CD4-positive, alpha-beta memory T cell (primary cell): ENCODE results near the gene SENP3. TPM values are rescaled to one million over a fixed set of nuclear protein-coding genes. Genes with fewer than 3 reads are reported as not detected.
"Not testable (repeated sequence)": the region's sequence is repeated elsewhere in the genome, so short reads cannot be mapped to it uniquely, and the experiment has no call there.

Experiments
- CTCF ChIA-PET: fragments of 350-600 bp; sonication (Branson Sonifier 250); formaldehyde crosslinking; loops from one replicate; lab custom pipeline; 2021; ENCODE audit warnings: inconsistent platforms; ENCODE audit not compliant: partially characterized antibody; lab: Charles Lee
- POLR2A ChIA-PET: fragments of 350-600 bp; sonication (Branson Sonifier 250); formaldehyde crosslinking; loops from one replicate; lab custom pipeline; 2021; ENCODE audit not compliant: partially characterized antibody; lab: Charles Lee
- DNase-seq, 5 donors: peaks; one replicate each; pipeline versions ENCODE4 v3.0.0 to v3.0.0-alpha.2; 2020 to 2022; ENCODE audit warnings: mixed read lengths in 1 of 5
- H3K27ac ChIP-seq: one replicate; pipeline ENCODE4 v1.7.0; 2013; ENCODE audit warnings: low read depth, low read length
- H3K27me3 ChIP-seq: 2 replicates; pipeline ENCODE4 v1.7.0; 2013; ENCODE audit warnings: mild to moderate bottlenecking, low read length, moderate library complexity; ENCODE audit not compliant: insufficient read depth
- H3K36me3 ChIP-seq: 2 replicates; pipeline ENCODE4 v1.7.0; 2013; ENCODE audit warnings: mild to moderate bottlenecking, low read length, moderate library complexity; ENCODE audit not compliant: insufficient read depth
- H3K4me1 ChIP-seq: 2 replicates; pipeline ENCODE4 v1.7.0; 2013; ENCODE audit warnings: mild to moderate bottlenecking, low read length, moderate library complexity; ENCODE audit not compliant: insufficient read depth
- H3K4me3 ChIP-seq, 2 donors: one replicate each; pipeline ENCODE4 v1.7.0; 2013; ENCODE audit warnings: low read length in 2 of 2, mild to moderate bottlenecking in 1 of 2
- H3K9me3 ChIP-seq, 2 donors: one replicate each; pipeline ENCODE4 v1.7.0; 2013; ENCODE audit warnings: low read length in 2 of 2, control low read depth in 1 of 2; ENCODE audit not compliant: control insufficient read depth in 1 of 2
- H3K27ac Mint-ChIP-seq, 7 donors: one replicate each; pipeline ENCODE4 v1.8.0; 2020 to 2021; ENCODE audit warnings: mixed read lengths in 7 of 7, mild to moderate bottlenecking in 6 of 7, inconsistent platforms in 3 of 7, moderate library complexity in 3 of 7
- H3K27me3 Mint-ChIP-seq, 2 donors: one replicate each; pipeline ENCODE4 v1.8.0; 2020 to 2021; ENCODE audit warnings: mixed read lengths in 2 of 2
- H3K36me3 Mint-ChIP-seq, 2 donors: one replicate each; pipeline ENCODE4 v1.8.0; 2020 to 2021; ENCODE audit warnings: mixed read lengths in 2 of 2, inconsistent platforms in 1 of 2, mild to moderate bottlenecking in 1 of 2
- H3K4me1 Mint-ChIP-seq, 4 donors: one replicate each; pipeline ENCODE4 v1.8.0; 2020 to 2021; ENCODE audit warnings: mixed read lengths in 4 of 4, mild to moderate bottlenecking in 1 of 4
- H3K4me3 Mint-ChIP-seq, 8 donors: one replicate each; pipeline ENCODE4 v1.8.0; 2020 to 2021; ENCODE audit warnings: mixed read lengths in 8 of 8, mild to moderate bottlenecking in 7 of 8, moderate library complexity in 6 of 8, inconsistent platforms in 3 of 8
- H3K9me3 Mint-ChIP-seq, 8 donors: one replicate each; pipeline ENCODE4 v1.8.0; 2020 to 2021; ENCODE audit warnings: mixed read lengths in 8 of 8, mild to moderate bottlenecking in 5 of 8, inconsistent platforms in 3 of 8, moderate library complexity in 1 of 8
- intact Hi-C: fragments of 100-400 bp; cut with micrococcal nuclease; formaldehyde crosslinking; loops from one replicate; pipeline ENCODE4 v1.15.1; 2023
- polyA plus RNA-seq, 2 donors: library from polyadenylated mRNA; unstranded; fragments of 300-500 nt; fragmentation: Illumina TruSeq; gene quantifications; one replicate each; pipeline ENCODE4 v1.2.3, GENCODE V29; 2021
- total RNA-seq, 2 experiments: library from RNA; stranded (reverse); gene quantifications; one replicate each; pipeline ENCODE4 v1.2.3, GENCODE V29; 2021

SENP3 gene
- total and polyA plus RNA-seq, 4 experiments from 2014 or later: 13.1 to 40.1 (median 26.6) TPM

- Histone ChIP-seq H3K4me1 (peaks cover 16% of the 10 kb centered on the region), H3K27ac (no peak within 1 kb of the TSS), H3K36me3 (peaks cover 50% of the 10 kb centered on the region), H3K27me3 (no peaks in the 10 kb centered on the region), H3K4me3 (no peak within 1 kb of the TSS), H3K9me3 (no peaks in the 10 kb centered on the region)
- peaks cover 29 to 54% of the 10 kb centered on the region in 2 donors for H3K36me3 Mint-ChIP-seq
- ChIA-PET CTCF (interaction anchor here (0.8 to 3.1 kb wide), 21 partner anchors 12 to 545 kb away, joined by 3 to 28 read pairs (median 6); partner anchors contain the start of genes ACAP1, FXR2, SENP3 and SLC16A11), POLR2A (interaction anchor here (0.6 to 9.5 kb wide), 13 partner anchors 17 to 239 kb away, joined by 3 to 220 read pairs (median 4); partner anchors contain the start of genes FXR2, POLR2A, SAT2 and TMEM102)
- intact Hi-C loops: loop anchor here (1.0 kb wide), 2 partner anchors 29 to 76 kb away; partner anchors contain the start of gene SENP3
- peaks cover 0 to 1% (median 0%) of the 10 kb centered on the region in 8 donors for H3K9me3 Mint-ChIP-seq
- H3K27ac Mint-ChIP-seq: peak within 1 kb of the TSS in 1 of 7 donors; percentile 75
- no peak within 1 kb of the TSS for H3K4me3 Mint-ChIP-seq
- H3K4me1 Mint-ChIP-seq: peaks cover 1 to 14% (median 5%) of the 10 kb centered on the region in 4 donors
- H3K27me3 Mint-ChIP-seq: no peaks in the 10 kb centered on the region
- DNase-seq: no peak
These were observed 28.4 kb downstream of the SENP3 start, which contains the start of gene SOX15 for GRCh38 chr17:7589891-7590691. Gene SOX15, minus strand, starts transcription at chr17:7590094. Its CDS starts 418 bp downstream, at chr17:7589676.

GRCh38 chr17:7590743-7591142 is 29.0 kb downstream of the SENP3 start:
- CTCF ChIA-PET: interaction anchor here (0.8 to 3.1 kb wide), 5 partner anchors 16 to 154 kb away, joined by 3 to 28 read pairs (median 12); partner anchors contain the start of genes TP53 and WRAP53
- Histone ChIP-seq H3K9me3 (no peaks in the 10 kb centered on the region), H3K4me3 (no peak overlapping the region), H3K27me3 (no peaks in the 10 kb centered on the region), H3K27ac (no peak overlapping the region), H3K36me3 (peaks cover 57% of the 10 kb centered on the region), H3K4me1 (peaks cover 10% of the 10 kb centered on the region)
- peaks cover 0 to 2% (median 0%) of the 10 kb centered on the region in 8 donors for H3K9me3 Mint-ChIP-seq
- peaks cover 34 to 60% of the 10 kb centered on the region in 2 donors for H3K36me3 Mint-ChIP-seq
- H3K4me1 Mint-ChIP-seq: peaks cover 0 to 11% (median 3%) of the 10 kb centered on the region in 4 donors
- H3K27me3 Mint-ChIP-seq: no peaks in the 10 kb centered on the region
- H3K27ac Mint-ChIP-seq: peak overlapping the region in 1 of 7 donors; percentile 75
- DNase-seq: no peak
- POLR2A ChIA-PET: interaction anchor here (1.0 to 9.5 kb wide), 3 partner anchors 18 to 235 kb away, joined by 4 to 220 read pairs (median 7); partner anchors contain the start of gene FXR2
- H3K4me3 Mint-ChIP-seq: no peak overlapping the region
- intact Hi-C loops: no loop called here

- ChIA-PET CTCF (interaction anchor here (0.7 kb wide), 1 partner anchor 78 kb away, joined by 3 read pairs; no protein-coding TSS in a partner anchor), POLR2A (interaction anchor here (0.9 kb wide), 1 partner anchor 16 kb away, joined by 5 read pairs; no protein-coding TSS in a partner anchor)
- peaks cover 8% of the 10 kb centered on the region for H3K4me1 ChIP-seq
- Mint-ChIP-seq H3K27me3 (no peaks in the 10 kb centered on the region), H3K27ac (no peak overlapping the region), H3K4me1 (peaks cover 0 to 9% (median under 1%) of the 10 kb centered on the region in 4 donors), H3K36me3 (peaks cover 38 to 66% of the 10 kb centered on the region in 2 donors), H3K4me3 (no peak overlapping the region), H3K9me3 (peaks cover 0 to 3% (median 0%) of the 10 kb centered on the region in 8 donors)
- peaks cover 62% of the 10 kb centered on the region for H3K36me3 ChIP-seq
- no peaks in the 10 kb centered on the region for H3K9me3 ChIP-seq
- no peak overlapping the region for H3K27ac ChIP-seq
- no peak for DNase-seq
- intact Hi-C loops: no loop called here
- no peak overlapping the region for H3K4me3 ChIP-seq
- no peaks in the 10 kb centered on the region for H3K27me3 ChIP-seq
These were observed 29.9 kb downstream of the SENP3 start for GRCh38 chr17:7591596-7591995.

GRCh38 chr17:7592422-7593021 is 30.8 kb downstream of the SENP3 start:
- Histone ChIP-seq H3K36me3 (peaks cover 61% of the 10 kb centered on the region), H3K27ac (no peak overlapping the region), H3K4me1 (peaks cover 8% of the 10 kb centered on the region), H3K27me3 (no peaks in the 10 kb centered on the region), H3K4me3 (no peak overlapping the region), H3K9me3 (no peaks in the 10 kb centered on the region)
- CTCF ChIA-PET: interaction anchor here (0.7 to 1.2 kb wide), 2 partner anchors 79 to 237 kb away, joined by 3 read pairs; no protein-coding TSS in a partner anchor
- peaks cover 43 to 64% of the 10 kb centered on the region in 2 donors for H3K36me3 Mint-ChIP-seq
- H3K27ac Mint-ChIP-seq: no peak overlapping the region
- DNase-seq: no peak
- H3K9me3 Mint-ChIP-seq: peaks cover 0 to 4% (median 0%) of the 10 kb centered on the region in 8 donors
- H3K4me3 Mint-ChIP-seq: no peak overlapping the region
- POLR2A ChIA-PET: no interaction called here
- no peaks in the 10 kb centered on the region for H3K27me3 Mint-ChIP-seq
- H3K4me1 Mint-ChIP-seq: peaks cover 0 to 5% (median under 1%) of the 10 kb centered on the region in 4 donors
- intact Hi-C loops: no loop called here

- ChIA-PET CTCF (interaction anchor here (1.2 kb wide), 1 partner anchor 238 kb away, joined by 3 read pairs; no protein-coding TSS in a partner anchor), POLR2A (interaction anchor here (0.9 to 1.0 kb wide), 2 partner anchors 8 to 13 kb away, joined by 3 to 5 read pairs; no protein-coding TSS in a partner anchor)
- H3K9me3 Mint-ChIP-seq: peaks cover 0 to 4% (median 0%) of the 10 kb centered on the region in 8 donors
- H3K27ac ChIP-seq: no peak overlapping the region
- H3K4me1 ChIP-seq: peaks cover 8% of the 10 kb centered on the region
- H3K9me3 ChIP-seq: no peaks in the 10 kb centered on the region
- intact Hi-C loops: no loop called here
- no peak for DNase-seq
- no peak overlapping the region for H3K4me3 Mint-ChIP-seq
- peaks cover 43 to 60% of the 10 kb centered on the region in 2 donors for H3K36me3 Mint-ChIP-seq
- no peaks in the 10 kb centered on the region for H3K27me3 ChIP-seq
- peak overlapping the region in 4 of 7 donors; percentile 27 to 85 (median 54) for H3K27ac Mint-ChIP-seq
- H3K27me3 Mint-ChIP-seq: no peaks in the 10 kb centered on the region
- peaks cover 0 to 5% (median under 1%) of the 10 kb centered on the region in 4 donors for H3K4me1 Mint-ChIP-seq
- H3K36me3 ChIP-seq: peaks cover 58% of the 10 kb centered on the region
- H3K4me3 ChIP-seq: no peak overlapping the region
These were observed 31.6 kb downstream of the SENP3 start for GRCh38 chr17:7593296-7593695.

- DNase-seq, H3K4me1 ChIP-seq, intact Hi-C loops, H3K27ac ChIP-seq, H3K4me3 Mint-ChIP-seq, H3K27me3 Mint-ChIP-seq, H3K27ac Mint-ChIP-seq, H3K4me3 ChIP-seq, H3K9me3 Mint-ChIP-seq, CTCF ChIA-PET, H3K9me3 ChIP-seq, H3K27me3 ChIP-seq, H3K4me1 Mint-ChIP-seq: not testable (repeated sequence)
- H3K36me3 ChIP-seq: peaks cover 72% of the 10 kb centered on the region
- H3K36me3 Mint-ChIP-seq: peaks cover 51 to 66% of the 10 kb centered on the region in 2 donors
- POLR2A ChIA-PET: interaction anchor here (1.1 kb wide), 1 partner anchor 14 kb away, joined by 4 read pairs; no protein-coding TSS in a partner anchor
These were observed 35.8 kb downstream of the SENP3 start for GRCh38 chr17:7597561-7597960.
